ENCODE results near the gene SPACA5. TPM values are rescaled to one million over a fixed set of nuclear protein-coding genes. Genes with fewer than 3 reads are reported as not detected.
"Not testable (repeated sequence)": the region's sequence is repeated elsewhere in the genome, so short reads cannot be mapped to it uniquely, and the experiment has no call there.

The SPACA5 gene
- total RNA-seq, 3 donors from 2014 or later (not counting 1 experiment from before 2014, with no cell fraction given), result not detected

GRCh38 chrX:48030237-48030636 lies 23.4 kb downstream of the SPACA5 start:
- Mint-ChIP-seq H3K27me3 (ENCODE audit: low read depth in 2 of 2) (no peaks in the 10 kb centered on the region), H3K27ac (no peak overlapping the region), H3K9me3 (no peaks in the 10 kb centered on the region), H3K4me3 (no peak overlapping the region), H3K4me1 (peaks cover 12 to 14% of the 10 kb centered on the region in 2 donors), H3K36me3 (no peaks in the 10 kb centered on the region)
- Histone ChIP-seq H3K27me3 (ENCODE audit: control insufficient read depth, insufficient read depth, low read length) (no peaks in the 10 kb centered on the region), H3K4me1 (ENCODE audit: control insufficient read depth, insufficient read depth, low read length) (peaks cover 7% of the 10 kb centered on the region), H3K27ac (ENCODE audit: low read length) (no peak overlapping the region), H3K36me3 (ENCODE audit: control insufficient read depth, insufficient read depth, low read length) (no peaks in the 10 kb centered on the region), H3K4me3 (ENCODE audit: low read length) (no peak overlapping the region), H3K9me3 (ENCODE audit: control insufficient read depth, insufficient read depth, low read length) (no peaks in the 10 kb centered on the region)
- no peak for ATAC-seq
- intact Hi-C loops (cut with micrococcal nuclease), result no loop called here
- no peak for TF ChIP-seq CTCF (IDR thresholded peaks at IDR 0.05)
- no peak for DNase-seq
- 92% methylated on average over 10 of the region's 10 CpGs for WGBS (ENCODE audit: insufficient coverage)

GRCh38 chrX:48030641-48031173 lies 23.9 kb downstream of the SPACA5 start:
- not testable (repeated sequence) for H3K27me3 ChIP-seq (ENCODE audit: control insufficient read depth, insufficient read depth, low read length); ATAC-seq

GRCh38 chrX:48035891-48036290 lies 29.1 kb downstream of the SPACA5 start:
- H3K9me3 ChIP-seq (ENCODE audit: control insufficient read depth, insufficient read depth, low read length), result no peaks in the 10 kb centered on the region
- no peaks in the 10 kb centered on the region for H3K27me3 ChIP-seq (ENCODE audit: control insufficient read depth, insufficient read depth, low read length)
- 73% methylated on average over 3 of the region's 4 CpGs for WGBS (ENCODE audit: insufficient coverage)
- intact Hi-C loops (cut with micrococcal nuclease), result no loop called here
- H3K36me3 Mint-ChIP-seq, result no peaks in the 10 kb centered on the region
- H3K27me3 Mint-ChIP-seq (ENCODE audit: low read depth in 2 of 2), result no peaks in the 10 kb centered on the region
- H3K4me3 ChIP-seq (ENCODE audit: low read length), result no peak overlapping the region
- DNase-seq (no peak), ATAC-seq (no peak)
- no peak overlapping the region for H3K27ac ChIP-seq (ENCODE audit: low read length)
- H3K4me1 ChIP-seq (ENCODE audit: control insufficient read depth, insufficient read depth, low read length), result no peaks in the 10 kb centered on the region
- H3K27ac Mint-ChIP-seq, result no peak overlapping the region
- TF ChIP-seq CTCF (IDR thresholded peaks at IDR 0.05), result no peak
- no peaks in the 10 kb centered on the region for H3K36me3 ChIP-seq (ENCODE audit: control insufficient read depth, insufficient read depth, low read length)
- H3K9me3 Mint-ChIP-seq, result no peaks in the 10 kb centered on the region
- H3K4me1 Mint-ChIP-seq, result no peaks in the 10 kb centered on the region
- no peak overlapping the region for H3K4me3 Mint-ChIP-seq

More at GRCh38 chrX:48030641-48031173, 23.9 kb downstream of the SPACA5 start:
- H3K4me3 ChIP-seq (ENCODE audit: low read length); H3K9me3 Mint-ChIP-seq; H3K36me3 Mint-ChIP-seq; H3K36me3 ChIP-seq (ENCODE audit: control insufficient read depth, insufficient read depth, low read length); H3K4me1 ChIP-seq (ENCODE audit: control insufficient read depth, insufficient read depth, low read length); DNase-seq; H3K27ac Mint-ChIP-seq; H3K4me1 Mint-ChIP-seq; H3K9me3 ChIP-seq (ENCODE audit: control insufficient read depth, insufficient read depth, low read length); intact Hi-C loops (cut with micrococcal nuclease); H3K27ac ChIP-seq (ENCODE audit: low read length); H3K27me3 Mint-ChIP-seq (ENCODE audit: low read depth in 2 of 2); H3K4me3 Mint-ChIP-seq: not testable (repeated sequence)
- WGBS (ENCODE audit: insufficient coverage), result 85% methylated on average over 5 of the region's 10 CpGs

GRCh38 chrX:48043056-48043455 lies 36.3 kb downstream of the SPACA5 start:
- H3K27me3 ChIP-seq (ENCODE audit: control insufficient read depth, insufficient read depth, low read length), result no peaks in the 10 kb centered on the region
- H3K27me3 Mint-ChIP-seq (ENCODE audit: low read depth in 2 of 2), result no peaks in the 10 kb centered on the region
- no peaks in the 10 kb centered on the region for H3K9me3 ChIP-seq (ENCODE audit: control insufficient read depth, insufficient read depth, low read length)
- no peak overlapping the region for H3K4me3 ChIP-seq (ENCODE audit: low read length)
- no peaks in the 10 kb centered on the region for H3K36me3 Mint-ChIP-seq
- intact Hi-C loops (cut with micrococcal nuclease), result no loop called here
- WGBS (ENCODE audit: insufficient coverage), result 88% methylated on average over 3 of the region's 4 CpGs
- H3K27ac Mint-ChIP-seq, result no peak overlapping the region
- H3K36me3 ChIP-seq (ENCODE audit: control insufficient read depth, insufficient read depth, low read length), result no peaks in the 10 kb centered on the region
- H3K27ac ChIP-seq (ENCODE audit: low read length), result no peak overlapping the region
- H3K4me1 Mint-ChIP-seq, result no peaks in the 10 kb centered on the region
- H3K4me1 ChIP-seq (ENCODE audit: control insufficient read depth, insufficient read depth, low read length), result no peaks in the 10 kb centered on the region
- DNase-seq (no peak), ATAC-seq (no peak)
- no peak for TF ChIP-seq CTCF (IDR thresholded peaks at IDR 0.05)
- H3K9me3 Mint-ChIP-seq, result no peaks in the 10 kb centered on the region
- no peak overlapping the region for H3K4me3 Mint-ChIP-seq
